Activated CD8-positive, alpha-beta memory T cell treated with anti-CD3 and anti-CD28 coated beads for 36 hours (primary cell): Measurements from ENCODE around the gene REV1. TPM values are rescaled to one million over a fixed set of nuclear protein-coding genes. Genes with fewer than 3 reads are reported as not detected.
"Not testable (repeated sequence)": the region's sequence is repeated elsewhere in the genome, so short reads cannot be mapped to it uniquely, and the experiment has no call there.

ENCODE experiments used
- CTCF ChIA-PET: fragments of 350-600 bp; sonication (Branson Sonifier 250); formaldehyde crosslinking; loops from one replicate; lab custom pipeline; 2021; ENCODE audit warnings: antibody characterized with exemption; lab: Charles Lee
- POLR2A ChIA-PET: fragments of 350-600 bp; sonication (Branson Sonifier 250); formaldehyde crosslinking; loops from one replicate; lab custom pipeline; 2021; ENCODE audit warnings: antibody characterized with exemption; lab: Charles Lee
- total RNA-seq, 2 experiments: library from RNA; stranded (reverse); gene quantifications; one replicate each; pipeline ENCODE4 v1.2.3, GENCODE V29; 2021

The REV1 gene
- total RNA-seq, 2 experiments from 2014 or later = 31.1 to 31.5 TPM

DNA sequence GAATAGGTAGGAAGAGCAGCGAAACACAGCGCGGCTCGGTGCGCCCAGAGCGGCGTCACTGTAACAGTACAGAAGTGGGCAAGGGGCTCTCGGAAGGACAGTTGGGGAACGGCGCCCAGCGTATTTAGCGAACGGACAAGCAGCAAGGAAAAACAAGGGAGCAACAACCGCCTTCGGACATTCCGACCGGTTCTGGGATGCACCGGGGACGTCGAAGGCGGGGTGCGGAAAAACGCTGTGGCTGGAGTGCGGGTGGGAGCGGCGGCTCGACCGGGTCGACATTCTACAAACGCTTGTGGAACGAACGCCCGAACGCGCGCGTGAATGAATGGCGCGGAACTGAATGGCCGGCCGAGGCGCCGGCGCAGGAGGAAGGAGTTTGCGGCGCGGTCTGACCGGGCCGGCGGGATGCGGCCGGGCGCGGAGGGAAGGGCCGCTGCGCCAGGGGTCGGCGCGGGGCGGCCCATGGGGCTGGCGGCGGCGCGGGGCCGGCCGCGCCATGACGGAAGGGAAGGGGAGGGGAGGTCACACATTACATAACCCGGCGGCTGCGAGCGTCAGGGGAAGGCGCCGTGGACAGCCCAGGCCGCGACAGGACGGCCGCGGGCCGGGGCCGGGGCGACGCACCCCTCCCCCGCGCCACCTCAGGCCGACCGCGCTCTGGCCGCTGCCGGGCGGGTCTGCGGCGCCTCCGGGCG lies 605 bp downstream of the REV1 start:
- ChIA-PET POLR2A (no interaction called here), CTCF (no interaction called here)

- CTCF ChIA-PET = no interaction called here
Observed at GRCh38 chr2:99488539-99489062, 1.2 kb downstream of the REV1 start.

DNA sequence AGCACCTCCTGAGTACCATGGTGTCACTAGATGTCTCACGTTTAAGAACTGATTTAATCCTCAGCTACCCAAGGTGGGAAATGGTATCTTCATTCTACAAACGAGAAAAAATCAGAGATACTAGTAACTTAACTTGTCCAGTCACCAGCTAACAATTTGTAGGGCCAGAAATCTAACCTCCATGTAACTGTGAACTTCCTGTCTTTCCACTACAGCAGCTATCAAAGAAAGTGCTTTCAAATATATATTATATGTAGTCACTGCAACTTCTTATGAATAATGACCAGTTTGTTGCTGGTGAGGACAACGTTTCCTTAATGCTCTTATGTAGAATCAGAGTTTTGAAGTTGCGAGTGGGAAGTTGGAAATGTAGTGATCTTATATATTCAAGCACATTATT lies 1.9 kb downstream of the REV1 start:
- ChIA-PET CTCF (no interaction called here), POLR2A (no interaction called here)

More at GRCh38 chr2:99488539-99489062, 1.2 kb downstream of the REV1 start:
- POLR2A ChIA-PET = no interaction called here

- POLR2A ChIA-PET = interaction anchor here (0.5 kb wide), 1 partner anchor 148 kb away, joined by 3 read pairs; no protein-coding TSS in a partner anchor
- CTCF ChIA-PET = no interaction called here
Observed at GRCh38 chr2:99485824-99486223, 4.0 kb downstream of the REV1 start.

DNA sequence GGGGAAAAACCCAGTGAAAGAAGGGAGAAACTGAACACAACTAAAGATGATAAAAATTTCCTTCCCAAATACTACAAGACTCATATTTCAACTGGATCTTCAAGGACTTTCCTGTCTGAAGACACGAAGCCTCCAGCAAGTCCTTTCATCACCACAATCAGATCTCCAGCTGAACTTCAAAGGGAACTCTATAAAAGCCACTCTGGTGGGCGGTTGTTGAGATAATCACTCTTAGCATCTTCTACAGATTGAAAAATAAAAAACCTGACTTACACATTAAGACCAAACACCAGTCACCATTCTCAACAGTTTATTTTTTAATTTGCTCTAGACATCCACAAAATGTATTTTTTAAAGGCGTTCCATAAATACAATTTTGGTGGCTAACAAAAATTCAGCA lies 4.4 kb downstream of the REV1 start:
- ChIA-PET POLR2A (no interaction called here), CTCF (no interaction called here)

DNA sequence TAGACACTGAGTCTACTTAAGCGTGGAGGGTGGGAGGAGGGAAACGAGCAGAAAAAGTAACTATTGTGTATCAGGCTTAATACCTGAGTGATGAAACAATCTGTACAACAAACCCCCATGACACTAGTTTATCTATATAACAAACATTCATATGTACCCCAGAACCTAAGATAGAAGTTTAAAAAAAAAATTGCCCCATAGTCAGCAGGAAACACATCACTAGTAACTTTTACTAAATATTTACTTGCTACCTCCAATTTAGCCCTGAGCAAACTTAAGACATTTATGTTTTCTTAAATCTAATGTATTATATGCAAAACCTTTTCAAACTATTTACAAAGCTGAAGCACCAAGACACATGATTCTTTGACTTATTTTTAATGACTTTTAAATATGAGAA lies 5.6 kb downstream of the REV1 start:
- ChIA-PET CTCF (no interaction called here), POLR2A (no interaction called here)

DNA sequence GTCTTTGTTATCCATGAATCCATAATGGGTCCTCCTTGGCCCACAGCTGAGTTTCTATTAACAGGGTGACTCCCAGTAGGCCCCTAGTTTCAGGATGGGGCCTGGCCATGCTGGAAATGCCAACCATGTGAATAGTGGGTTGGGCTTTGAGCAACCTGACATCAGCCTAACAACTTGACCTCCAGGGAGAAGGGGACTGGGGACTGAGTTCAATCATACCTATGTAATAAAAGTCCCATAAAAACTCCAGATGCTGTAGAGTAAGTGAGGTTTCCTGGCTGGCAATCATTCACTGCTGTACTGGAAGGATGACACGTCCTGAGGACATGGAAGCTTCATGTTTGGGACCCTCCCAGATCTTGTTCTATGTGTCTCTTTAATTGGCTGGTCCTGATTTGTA lies 7.9 kb downstream of the REV1 start:
- ChIA-PET CTCF (no interaction called here), POLR2A (interaction anchor here (0.6 kb wide), 1 partner anchor 116 kb away, joined by 8 read pairs; no protein-coding TSS in a partner anchor)

DNA sequence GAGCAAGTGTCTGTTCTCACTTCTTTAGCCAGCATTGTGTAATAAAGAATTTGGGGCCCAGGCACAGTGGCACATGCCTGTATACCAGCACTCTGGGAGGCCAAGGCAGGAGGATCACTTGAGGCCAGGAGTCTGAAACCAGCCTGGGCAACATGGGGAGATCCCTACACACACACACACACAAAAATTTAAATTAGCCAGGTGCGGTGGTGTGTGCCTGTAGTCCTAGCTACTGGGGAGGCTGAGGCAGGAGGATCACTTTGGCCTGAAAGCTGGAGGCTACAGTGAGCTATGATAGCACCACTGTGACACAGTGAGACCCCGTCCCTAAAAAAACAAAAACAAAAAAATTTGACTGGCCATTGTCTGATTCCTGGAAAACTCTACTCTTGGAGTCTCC lies 8.3 kb downstream of the REV1 start:
- POLR2A ChIA-PET = interaction anchor here (0.6 kb wide), 1 partner anchor 116 kb away, joined by 8 read pairs; no protein-coding TSS in a partner anchor
- CTCF ChIA-PET = no interaction called here

DNA sequence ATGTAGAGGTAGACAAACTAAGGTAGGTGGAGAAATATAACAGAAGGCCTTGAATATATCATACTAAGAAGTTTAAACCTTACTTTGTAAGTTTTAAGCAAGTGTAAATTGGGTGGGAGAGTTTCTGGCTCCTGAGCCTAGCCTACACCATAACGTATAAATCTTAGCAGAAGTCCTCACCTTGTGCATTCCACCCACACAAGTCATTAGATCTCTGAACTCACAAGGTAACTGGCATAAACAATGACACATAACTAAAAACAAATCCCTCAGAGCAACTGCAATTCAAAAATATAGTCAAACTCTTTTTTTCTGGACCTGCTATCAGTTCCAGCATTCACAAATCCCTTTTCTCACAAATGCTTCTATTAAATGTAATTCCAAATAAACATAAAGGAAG lies 9.4 kb downstream of the REV1 start:
- CTCF ChIA-PET = no interaction called here

DNA sequence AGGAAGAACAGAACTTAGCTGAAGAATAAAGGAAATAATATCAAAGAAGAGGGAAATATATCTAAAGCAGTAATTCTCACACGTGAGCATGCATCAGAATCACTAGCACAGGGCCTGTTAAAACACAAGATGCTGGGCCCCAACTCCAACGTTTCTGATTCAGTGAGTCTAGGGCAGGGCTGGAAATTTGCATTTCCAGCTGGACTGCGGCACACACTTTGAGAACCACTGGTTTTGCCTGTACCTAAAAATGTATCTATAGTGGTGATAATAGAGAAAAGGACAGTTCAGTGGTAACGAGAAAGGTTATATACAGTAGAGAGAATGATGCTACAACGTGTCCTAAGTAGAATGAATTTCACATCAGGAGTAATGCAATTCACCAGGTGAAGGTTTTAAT lies 11.2 kb downstream of the REV1 start:
- POLR2A ChIA-PET = no interaction called here

More for the DNA sequence above, 9.4 kb downstream of the REV1 start:
- POLR2A ChIA-PET = no interaction called here

GRCh38 chr2:99477054-99477453 lies 12.8 kb downstream of the REV1 start:
- CTCF ChIA-PET = no interaction called here
- POLR2A ChIA-PET = no interaction called here

More for the DNA sequence above, 11.2 kb downstream of the REV1 start:
- CTCF ChIA-PET = no interaction called here

- CTCF ChIA-PET = no interaction called here
- POLR2A ChIA-PET = no interaction called here
Observed at GRCh38 chr2:99476629-99477028, 13.2 kb downstream of the REV1 start.

- POLR2A ChIA-PET, CTCF ChIA-PET: not testable (repeated sequence)
Observed at GRCh38 chr2:99475095-99475494, 14.7 kb downstream of the REV1 start.

DNA sequence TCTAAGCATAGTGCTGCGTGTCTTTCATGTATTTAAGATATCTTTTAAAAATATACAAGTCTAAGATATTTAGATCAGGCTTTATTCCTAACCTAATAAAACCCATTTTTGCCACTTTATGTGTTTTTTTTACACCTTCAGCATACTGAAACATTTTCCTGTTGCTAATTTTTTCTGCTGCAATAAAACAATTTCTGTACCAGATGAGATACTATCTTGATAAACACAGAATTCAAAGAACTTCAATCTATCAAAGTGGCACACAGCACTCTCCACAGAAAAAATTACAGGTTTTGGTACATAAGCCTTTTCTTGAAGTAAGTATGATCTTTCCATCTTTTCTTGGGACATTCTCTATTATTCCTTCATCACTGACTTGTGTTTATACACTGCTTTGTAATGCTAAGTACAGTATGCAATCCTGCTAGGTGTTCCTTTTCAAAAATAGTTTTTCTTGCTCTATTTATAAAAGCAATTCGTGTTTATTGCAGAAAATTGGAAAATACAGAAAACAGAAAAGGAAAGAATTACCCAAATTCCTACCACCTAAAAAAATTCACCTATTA lies 16.2 kb downstream of the REV1 start:
- ChIA-PET CTCF (no interaction called here), POLR2A (no interaction called here)

GRCh38 chr2:99472600-99472960 lies 17.2 kb downstream of the REV1 start:
- POLR2A ChIA-PET = no interaction called here
- CTCF ChIA-PET = no interaction called here

GRCh38 chr2:99471654-99472599 lies 17.9 kb downstream of the REV1 start:
- POLR2A ChIA-PET = interaction anchor here (0.6 kb wide), 1 partner anchor 11 kb away, joined by 4 read pairs; no protein-coding TSS in a partner anchor
- CTCF ChIA-PET = no interaction called here

- ChIA-PET POLR2A (no interaction called here), CTCF (no interaction called here)
Observed at GRCh38 chr2:99470957-99471356, 18.9 kb downstream of the REV1 start.

DNA sequence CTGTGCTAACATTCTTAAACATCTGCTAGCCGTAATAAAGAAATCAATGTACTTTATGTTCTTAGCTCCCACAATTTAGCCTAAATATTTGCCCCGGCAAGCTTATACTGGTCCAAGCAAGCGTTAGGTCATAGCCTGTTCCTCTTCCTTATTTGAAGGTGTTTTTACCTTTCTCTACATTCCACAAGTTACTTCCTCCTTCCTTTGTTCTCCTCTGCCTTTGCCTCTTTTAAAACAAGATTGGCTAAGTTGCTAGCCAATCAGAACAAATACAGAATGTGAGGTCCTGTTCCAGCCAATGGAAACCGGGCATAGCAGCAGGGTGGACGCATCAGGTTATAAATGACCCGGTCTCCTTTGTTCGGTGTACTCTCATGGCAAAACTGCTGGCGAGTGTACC lies 19.4 kb downstream of the REV1 start:
- POLR2A ChIA-PET = not testable (repeated sequence)

DNA sequence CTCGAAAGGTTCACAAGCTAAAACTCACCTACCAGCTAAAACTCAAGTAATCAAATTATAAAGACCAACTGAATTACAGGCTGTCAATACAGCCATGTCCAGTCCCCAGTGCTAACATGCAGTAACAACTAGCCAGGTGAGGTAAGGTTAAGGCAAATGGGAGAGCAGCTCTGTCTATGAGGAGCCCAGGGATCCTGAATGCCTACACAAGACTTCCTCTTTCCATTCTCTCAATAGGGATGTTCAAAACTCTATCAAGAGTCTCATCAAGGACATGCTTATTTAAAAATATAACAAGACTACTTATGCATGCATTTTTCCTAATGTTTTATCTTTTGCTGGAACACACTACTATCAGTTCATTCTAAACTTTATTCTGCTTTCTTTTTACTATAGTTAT lies 20.4 kb downstream of the REV1 start:
- ChIA-PET POLR2A (no interaction called here), CTCF (interaction anchor here (0.7 kb wide), 1 partner anchor 17 kb away, joined by 4 read pairs; no protein-coding TSS in a partner anchor)

More for the DNA sequence above, 19.4 kb downstream of the REV1 start:
- CTCF ChIA-PET = not testable (repeated sequence)

DNA sequence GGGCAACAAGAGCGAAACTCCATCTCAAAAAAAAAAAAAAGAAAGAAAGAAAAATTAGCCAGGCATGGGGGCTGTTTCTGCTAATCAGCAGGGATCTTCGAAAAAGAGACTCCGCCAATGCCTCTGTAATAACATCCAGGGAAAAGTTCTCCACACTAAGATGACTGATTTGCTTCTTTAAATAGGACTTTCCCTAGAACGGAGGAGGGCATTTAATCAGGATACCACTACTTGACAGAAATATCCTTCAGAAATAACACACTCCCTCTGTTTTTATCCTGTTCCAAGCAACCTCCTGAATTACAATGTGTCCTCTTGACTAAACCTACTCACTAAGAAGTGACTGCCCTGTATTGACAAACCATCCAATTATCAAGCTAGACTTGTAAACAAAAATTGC lies 21.7 kb downstream of the REV1 start:
- POLR2A ChIA-PET = no interaction called here
- CTCF ChIA-PET = no interaction called here
